Measurements from ENCODE around the gene SYT14.

Gene SYT14

GRCh38 chr1:209983953-209984352, 45.9 kb downstream of the SYT14 start:
- TF ChIP-seq CTCF (IDR thresholded peaks at IDR 0.05; ENCODE audit: low read depth, low read length) = no peak

GRCh38 chr1:209985002-209985401, 47.0 kb downstream of the SYT14 start:
- no peak overlapping the region for H3K4me3 ChIP-seq (ENCODE audit: low read depth, low read length)
- no peak for TF ChIP-seq CTCF (IDR thresholded peaks at IDR 0.05; ENCODE audit: low read depth, low read length)

More at GRCh38 chr1:209983953-209984352, 45.9 kb downstream of the SYT14 start:
- no peak overlapping the region for H3K4me3 ChIP-seq (ENCODE audit: low read depth, low read length)

GRCh38 chr1:209988706-209989105, 50.7 kb downstream of the SYT14 start:
- no peak overlapping the region for H3K4me3 ChIP-seq (ENCODE audit: low read depth, low read length)
- TF ChIP-seq CTCF (IDR thresholded peaks at IDR 0.05; ENCODE audit: low read depth, low read length) = no peak

- TF ChIP-seq CTCF (IDR thresholded peaks at IDR 0.05; ENCODE audit: low read depth, low read length) = no peak
- no peak overlapping the region for H3K4me3 ChIP-seq (ENCODE audit: low read depth, low read length)
Observed at GRCh38 chr1:209989525-209989924, 51.5 kb downstream of the SYT14 start.

- no peak for TF ChIP-seq CTCF (IDR thresholded peaks at IDR 0.05; ENCODE audit: low read depth, low read length)
- H3K4me3 ChIP-seq (ENCODE audit: low read depth, low read length) = no peak overlapping the region
Observed at GRCh38 chr1:209993061-209993830, 55.2 kb downstream of the SYT14 start.

GRCh38 chr1:209996348-209996747, 58.3 kb downstream of the SYT14 start:
- H3K4me3 ChIP-seq (ENCODE audit: low read depth, low read length) = no peak overlapping the region
- TF ChIP-seq CTCF (IDR thresholded peaks at IDR 0.05; ENCODE audit: low read depth, low read length) = no peak

GRCh38 chr1:209999005-209999404, 61.0 kb downstream of the SYT14 start:
- H3K4me3 ChIP-seq (ENCODE audit: low read depth, low read length) = no peak overlapping the region
- no peak for TF ChIP-seq CTCF (IDR thresholded peaks at IDR 0.05; ENCODE audit: low read depth, low read length)

All from WI38 (cell line).